ENCODE results near the gene RRP9.

GRCh38 chr3:51943451-51944391, 2.0 kb upstream of the RRP9 start:
- TF ChIP-seq, protein P1, sequence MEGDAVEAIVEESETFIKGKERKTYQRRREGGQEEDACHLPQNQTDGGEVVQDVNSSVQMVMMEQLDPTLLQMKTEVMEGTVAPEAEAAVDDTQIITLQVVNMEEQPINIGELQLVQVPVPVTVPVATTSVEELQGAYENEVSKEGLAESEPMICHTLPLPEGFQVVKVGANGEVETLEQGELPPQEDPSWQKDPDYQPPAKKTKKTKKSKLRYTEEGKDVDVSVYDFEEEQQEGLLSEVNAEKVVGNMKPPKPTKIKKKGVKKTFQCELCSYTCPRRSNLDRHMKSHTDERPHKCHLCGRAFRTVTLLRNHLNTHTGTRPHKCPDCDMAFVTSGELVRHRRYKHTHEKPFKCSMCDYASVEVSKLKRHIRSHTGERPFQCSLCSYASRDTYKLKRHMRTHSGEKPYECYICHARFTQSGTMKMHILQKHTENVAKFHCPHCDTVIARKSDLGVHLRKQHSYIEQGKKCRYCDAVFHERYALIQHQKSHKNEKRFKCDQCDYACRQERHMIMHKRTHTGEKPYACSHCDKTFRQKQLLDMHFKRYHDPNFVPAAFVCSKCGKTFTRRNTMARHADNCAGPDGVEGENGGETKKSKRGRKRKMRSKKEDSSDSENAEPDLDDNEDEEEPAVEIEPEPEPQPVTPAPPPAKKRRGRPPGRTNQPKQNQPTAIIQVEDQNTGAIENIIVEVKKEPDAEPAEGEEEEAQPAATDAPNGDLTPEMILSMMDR (IDR thresholded peaks at IDR 0.05 in 8 of 11, conservative IDR thresholded peaks at IDR 0.05 in 3 of 11), result no peak
- TF ChIP-seq POLR2A (IDR thresholded peaks at IDR 0.05), result no peak
